Naive B cell (primary cell): ENCODE measurements around the gene CCDC195. TPM values are rescaled to one million over a fixed set of nuclear protein-coding genes. Genes with fewer than 3 reads are reported as not detected.

Source experiments
- polyA plus RNA-seq, 6 donors: library from polyadenylated mRNA; unstranded; fragments of 300-500 nt; fragmentation: Illumina TruSeq; gene quantifications; one replicate each; pipeline ENCODE4 v1.2.3, GENCODE V29; 2021; ENCODE audit warnings: low read depth in 6 of 6

The CCDC195 gene
- polyA plus RNA-seq, 6 donors from 2014 or later: not detected

Other genes starting within 250 kb of the CCDC195 start
- 10 to 100 TPM; 29.4 to 65.2 (median 40.3) TPM for gene CUL3, start 131.0 kb downstream of the CCDC195 start, polyA plus RNA-seq